ENCODE data around the gene TTC12. TPM values are rescaled to one million over a fixed set of nuclear protein-coding genes. Genes with fewer than 3 reads are reported as not detected.

The TTC12 gene
- total RNA-seq, 1 donor from 2014 or later = 1.6 TPM

DNA sequence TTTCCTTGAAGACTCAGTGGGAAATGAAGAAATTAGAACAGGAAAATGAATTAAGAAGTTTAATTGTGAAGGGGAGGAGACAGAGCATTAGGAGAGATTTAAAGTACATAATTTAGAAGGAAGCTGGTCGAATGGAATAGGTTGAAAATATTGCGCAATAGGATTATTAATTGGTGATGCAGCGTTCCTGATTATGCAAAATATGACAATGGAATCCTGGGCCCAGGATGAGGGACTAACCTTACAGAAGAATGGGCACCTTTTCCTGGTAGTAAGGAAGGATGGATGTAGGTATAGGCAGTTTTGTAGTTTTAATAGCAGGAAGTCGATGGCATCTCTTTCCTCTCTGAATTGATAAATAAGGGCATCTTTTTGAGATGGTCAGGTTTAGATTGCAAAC, 7.8 kb downstream of the TTC12 start:
- no peak for FAIRE-seq
- no peak for DNase-seq (ENCODE audit: low spot score in 2 of 2)

- DNase-seq (ENCODE audit: low spot score in 2 of 2) (no peak), FAIRE-seq (no peak)
Observed at GRCh38 chr11:113324250-113324649, 9.9 kb downstream of the TTC12 start.

DNA sequence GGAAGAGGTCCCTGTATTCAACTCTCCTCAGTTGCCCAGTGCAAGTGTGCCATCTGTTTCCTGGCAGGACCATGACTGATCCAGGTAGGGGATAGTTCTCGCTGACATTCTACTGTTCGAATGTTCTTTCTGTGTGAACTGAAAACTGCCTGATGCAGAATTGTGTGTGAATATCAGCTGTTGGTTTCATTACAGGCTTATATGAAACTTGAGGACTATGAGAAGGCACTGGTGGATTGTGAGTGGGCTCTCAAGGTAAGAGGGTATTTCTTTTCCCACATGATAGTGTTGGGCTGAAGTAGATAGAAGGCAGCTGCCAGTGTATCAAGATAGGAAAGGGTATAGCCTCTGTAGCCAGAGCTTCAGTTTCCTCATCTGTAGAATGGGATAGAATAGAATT, 15.3 kb downstream of the TTC12 start:
- FAIRE-seq (no peak), DNase-seq (ENCODE audit: low spot score in 2 of 2) (no peak)

DNA sequence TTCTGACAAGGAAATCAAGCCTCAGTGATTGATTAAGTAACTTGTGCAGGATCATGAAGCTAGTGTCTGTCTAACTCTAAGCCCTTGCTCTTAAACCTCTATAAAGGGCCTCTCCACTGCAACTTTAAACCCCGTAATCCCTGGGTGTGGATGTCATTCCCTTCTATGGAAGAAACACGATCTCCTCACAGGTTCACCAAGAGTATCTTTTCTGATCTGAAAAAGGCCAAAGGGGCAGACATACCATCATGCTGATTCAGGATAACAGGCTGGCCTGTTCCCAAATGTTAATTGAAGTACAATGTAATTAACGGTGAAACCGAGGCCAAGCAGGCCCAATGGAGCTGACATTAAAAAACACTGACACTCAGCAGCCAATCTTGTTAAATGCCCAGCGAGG, 17.1 kb downstream of the TTC12 start:
- FAIRE-seq (no peak), DNase-seq (ENCODE audit: low spot score in 2 of 2) (no peak)

DNA sequence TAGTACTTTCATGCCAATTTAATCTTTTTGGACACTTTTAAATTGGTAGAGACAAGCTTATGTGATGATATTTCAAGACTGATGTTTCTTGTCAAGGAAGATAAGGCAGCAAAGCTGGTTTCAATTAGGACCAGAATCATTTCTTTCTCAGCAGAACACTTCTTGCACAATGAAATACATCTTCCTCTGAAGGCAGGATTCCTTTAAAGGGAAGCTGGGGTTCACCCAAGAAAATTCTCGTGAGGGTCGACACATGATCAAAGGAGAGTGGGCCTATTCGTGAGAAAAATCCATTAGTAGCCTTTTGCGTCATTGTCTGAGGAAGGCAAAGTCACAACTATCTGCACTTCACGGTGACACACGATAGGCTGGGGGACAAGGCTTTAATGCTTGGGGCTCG, 17.6 kb downstream of the TTC12 start:
- DNase-seq (ENCODE audit: low spot score in 2 of 2) = no peak
- FAIRE-seq = no peak

GRCh38 chr11:113332638-113333329, 18.4 kb downstream of the TTC12 start:
- no peak for DNase-seq (ENCODE audit: low spot score in 2 of 2)
- no peak for FAIRE-seq

DNA sequence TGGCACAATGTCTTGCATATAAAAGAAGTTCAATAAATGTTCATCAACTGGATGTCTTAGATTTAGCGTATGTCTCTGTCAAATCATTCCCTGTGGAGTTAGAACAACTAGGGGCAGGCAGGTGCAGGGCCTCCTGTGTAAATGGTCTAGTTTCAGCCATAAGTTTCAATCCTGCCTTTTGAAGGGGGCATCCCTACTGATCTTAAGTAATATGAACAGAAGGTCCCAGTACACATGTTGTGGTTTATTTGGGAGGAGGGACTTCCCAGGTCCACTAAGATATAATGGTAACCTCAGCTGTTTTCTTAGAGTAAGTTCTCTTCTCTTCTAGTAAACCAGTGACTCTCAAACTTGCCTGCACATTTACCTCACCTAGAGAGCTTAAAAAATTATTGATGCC, 19.8 kb downstream of the TTC12 start:
- no peak for DNase-seq (ENCODE audit: low spot score in 2 of 2)
- FAIRE-seq = no peak

DNA sequence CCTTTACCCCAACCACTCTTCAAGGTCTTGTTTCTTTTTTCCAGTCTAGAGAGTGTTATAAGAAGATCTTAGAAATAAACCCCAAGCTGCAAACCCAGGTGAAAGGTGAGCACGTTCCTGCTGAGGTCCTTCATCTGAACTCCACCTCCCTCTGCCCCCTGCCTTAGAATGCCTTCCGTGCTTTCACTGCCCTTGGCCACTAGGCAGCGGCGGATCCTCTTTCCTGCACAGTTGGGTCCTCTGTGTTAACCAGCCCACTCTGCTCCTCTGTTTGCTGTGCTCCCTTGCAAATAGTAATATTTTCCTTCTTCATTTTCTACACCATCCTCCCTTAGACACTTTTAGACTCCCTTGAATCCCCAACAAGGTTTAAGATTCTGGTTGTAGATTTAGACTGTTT, 24.3 kb downstream of the TTC12 start:
- no peak for FAIRE-seq
- DNase-seq (ENCODE audit: low spot score in 2 of 2) = no peak

GRCh38 chr11:113339929-113340589, 25.7 kb downstream of the TTC12 start:
- DNase-seq (ENCODE audit: low spot score in 2 of 2) = no peak

GRCh38 chr11:113341388-113342165, 27.2 kb downstream of the TTC12 start:
- DNase-seq (ENCODE audit: low spot score in 2 of 2) = no peak
- no peak for FAIRE-seq

More at GRCh38 chr11:113339929-113340589, 25.7 kb downstream of the TTC12 start:
- FAIRE-seq = no peak

DNA sequence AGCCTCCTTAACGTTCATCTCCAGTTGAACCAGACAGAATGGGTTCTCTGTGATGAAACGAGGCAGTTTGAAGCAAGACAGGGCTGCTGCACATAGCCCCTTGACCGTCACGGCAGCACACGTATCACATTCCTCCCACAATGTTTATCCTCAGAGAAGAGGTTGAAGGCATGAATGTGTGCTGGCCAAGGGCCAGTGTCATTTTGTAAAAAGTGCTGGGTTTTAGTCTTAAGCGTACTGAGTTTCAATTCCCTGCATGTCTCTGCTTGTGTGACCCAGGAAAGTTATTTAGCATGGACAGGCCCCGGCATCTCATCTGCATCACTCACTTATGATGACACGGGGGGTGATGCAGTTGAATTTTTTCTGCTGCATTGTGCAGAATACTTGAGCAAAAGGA, 31.6 kb downstream of the TTC12 start:
- no peak for FAIRE-seq
- DNase-seq (ENCODE audit: low spot score in 2 of 2) = no peak

- DNase-seq (ENCODE audit: low spot score in 2 of 2) = no peak
- FAIRE-seq = no peak
Observed at GRCh38 chr11:113349528-113349927, 35.1 kb downstream of the TTC12 start.

- FAIRE-seq (no peak), DNase-seq (ENCODE audit: low spot score in 2 of 2) (no peak)
Observed at GRCh38 chr11:113350336-113351067, 36.1 kb downstream of the TTC12 start.

- FAIRE-seq = no peak
- DNase-seq (ENCODE audit: low spot score in 2 of 2) = no peak
Observed at GRCh38 chr11:113351068-113351450, 36.7 kb downstream of the TTC12 start.

- DNase-seq (ENCODE audit: low spot score in 2 of 2) (no peak), FAIRE-seq (no peak)
Observed at GRCh38 chr11:113351480-113351879, 37.1 kb downstream of the TTC12 start.

- FAIRE-seq (no peak), DNase-seq (ENCODE audit: low spot score in 2 of 2) (no peak)
Observed at GRCh38 chr11:113356203-113356602, 41.8 kb downstream of the TTC12 start.

DNA sequence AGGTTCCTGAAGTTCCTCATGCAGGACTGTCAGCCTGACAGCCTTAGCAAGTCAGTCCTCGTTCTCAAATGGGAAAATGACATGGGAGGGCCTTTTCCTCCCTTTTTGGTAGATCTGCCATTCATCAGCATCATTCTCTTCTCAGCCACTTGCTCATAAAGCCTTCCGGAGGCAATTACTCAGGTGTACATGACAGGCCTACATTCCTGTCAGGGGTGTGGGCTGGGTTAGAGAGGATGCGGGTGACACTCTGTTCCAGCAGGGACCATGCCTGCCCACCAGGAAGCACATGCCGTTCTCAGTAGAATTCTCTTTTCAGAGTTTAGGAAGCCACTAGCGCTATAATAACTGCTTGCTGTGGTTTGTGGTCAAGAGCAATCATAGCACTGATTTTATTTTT, 49.0 kb downstream of the TTC12 start:
- DNase-seq (ENCODE audit: low spot score in 2 of 2) (no peak), FAIRE-seq (no peak)

DNA sequence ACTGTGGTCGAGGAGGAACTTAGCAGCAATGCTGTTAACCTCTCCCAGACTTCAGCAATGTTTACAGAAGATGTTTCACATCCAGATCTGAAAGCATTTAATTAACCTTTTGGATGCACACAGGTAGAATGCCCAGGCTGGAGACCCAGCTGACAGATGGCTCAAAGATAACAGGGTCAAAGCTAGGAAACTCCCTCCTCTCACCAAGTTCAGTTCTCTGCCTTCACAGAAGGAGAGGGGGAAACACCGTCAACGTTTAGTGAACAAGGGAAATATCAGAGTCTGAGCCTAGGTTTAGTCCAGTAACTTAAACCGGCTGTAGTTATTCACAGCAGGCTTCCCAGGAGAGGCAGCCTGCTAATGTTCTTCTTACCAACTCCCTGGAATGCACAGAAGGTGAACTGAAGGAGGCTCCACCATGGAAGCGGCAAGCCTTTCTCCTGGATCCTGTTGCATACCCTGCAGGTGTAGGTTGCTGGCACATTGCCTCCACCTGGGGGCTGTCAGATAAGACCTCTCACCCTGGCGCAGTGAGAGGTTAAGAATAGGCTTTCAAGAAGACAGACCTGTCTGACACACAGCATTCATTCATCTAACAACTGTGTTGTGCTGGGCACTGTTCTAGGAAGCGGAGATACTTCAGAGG, 49.7 kb downstream of the TTC12 start:
- DNase-seq (ENCODE audit: low spot score in 2 of 2) = no peak
- FAIRE-seq = no peak

DNA sequence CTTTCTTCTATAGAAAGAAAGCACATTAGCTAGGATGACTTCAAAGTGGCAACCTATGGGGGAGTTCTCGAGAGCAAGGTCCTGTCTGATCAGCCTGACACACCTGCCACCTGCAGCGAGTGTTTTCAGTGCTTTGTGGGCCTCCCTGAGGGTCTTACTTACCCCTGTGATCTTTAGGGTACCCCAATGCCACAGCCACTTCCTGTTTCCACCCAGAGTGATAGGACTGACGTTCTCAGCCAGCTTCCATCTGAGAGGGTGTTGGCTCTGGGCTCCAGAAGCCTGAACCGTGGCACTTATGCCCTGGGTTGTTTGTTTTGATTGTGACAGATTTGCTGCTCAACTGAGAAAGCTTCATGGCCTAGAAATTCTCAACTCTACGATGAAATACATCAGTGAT, 51.5 kb downstream of the TTC12 start:
- FAIRE-seq = no peak
- DNase-seq (ENCODE audit: low spot score in 2 of 2) = no peak

GRCh38 chr11:113369411-113369810, 55.0 kb downstream of the TTC12 start:
- no peak for DNase-seq (ENCODE audit: low spot score in 2 of 2)
- no peak for FAIRE-seq

All from frontal cortex (tissue), 4 donors.